MCF 10A (cell line): ENCODE data around the gene CFAP46. TPM values are rescaled to one million over a fixed set of nuclear protein-coding genes. Genes with fewer than 3 reads are reported as not detected.
"Not testable (repeated sequence)": the region's sequence is repeated elsewhere in the genome, so short reads cannot be mapped to it uniquely, and the experiment has no call there.

Experiments
- BruUV-seq: library from RNA; stranded (reverse); fragments of 400-500 nt; replicated peaks from 2 replicates; lab custom pipeline; 2021; lab: Mats Ljungman, UMichigan
- CTCF ChIA-PET: fragments of 300-600 bp; sonication (Branson Sonifier 250); formaldehyde crosslinking; extraction: SDS; loops from one replicate; lab custom pipeline; 2021; ENCODE audit warnings: antibody characterized with exemption, inconsistent platforms; lab: Yijun Ruan, JAX
- POLR2A ChIA-PET: fragments of 300-600, 350-650 bp; sonication (Branson Sonifier 250); formaldehyde crosslinking; extraction: SDS; loops from one replicate; lab custom pipeline; 2020; ENCODE audit warnings: antibody characterized with exemption, inconsistent platforms; lab: Yijun Ruan, JAX
- DNase-seq: peaks from one replicate; pipeline ENCODE4 v3.0.0-alpha.2; 2018; ENCODE audit not compliant: unreplicated experiment
- H3K27ac Mint-ChIP-seq: one replicate; pipeline ENCODE4 v1.8.0; 2022; ENCODE audit warnings: mild to moderate bottlenecking, low read depth, mixed read lengths; ENCODE audit not compliant: unreplicated experiment
- H3K27me3 Mint-ChIP-seq: one replicate; pipeline ENCODE4 v1.8.0; 2022; ENCODE audit warnings: mixed read lengths; ENCODE audit not compliant: insufficient read depth, unreplicated experiment
- H3K36me3 Mint-ChIP-seq: one replicate; pipeline ENCODE4 v1.8.0; 2022; ENCODE audit warnings: mild to moderate bottlenecking, moderate library complexity, mixed read lengths; ENCODE audit not compliant: insufficient read depth, unreplicated experiment
- H3K4me1 Mint-ChIP-seq: one replicate; pipeline ENCODE4 v1.8.0; 2022; ENCODE audit warnings: mixed read lengths; ENCODE audit not compliant: insufficient read depth, unreplicated experiment
- H3K4me3 Mint-ChIP-seq: one replicate; pipeline ENCODE4 v1.8.0; 2022; ENCODE audit warnings: mild to moderate bottlenecking, moderate library complexity, mixed read lengths; ENCODE audit not compliant: unreplicated experiment
- H3K9me3 Mint-ChIP-seq: one replicate; pipeline ENCODE4 v1.8.0; 2022; ENCODE audit warnings: mixed read lengths; ENCODE audit not compliant: unreplicated experiment
- intact Hi-C: fragments of 100-400 bp; cut with micrococcal nuclease; formaldehyde crosslinking; loops from 2 replicates; pipeline ENCODE4 v1.14.1; 2022
- total RNA-seq: library from RNA; stranded (reverse); gene quantifications from 2 replicates; pipeline ENCODE4 v1.2.3, GENCODE V29; 2022
- TF ChIP-seq, protein P1 (sequence below): fragments of 200-600 bp; IDR thresholded peaks from one replicate; pipeline ENCODE4 v1.8.0; 2022; ENCODE audit warnings: antibody characterized with exemption, mild to moderate bottlenecking; ENCODE audit not compliant: unreplicated experiment

The CFAP46 gene
- total RNA-seq, 1 experiment from 2014 or later, result 0.33 TPM

DNA sequence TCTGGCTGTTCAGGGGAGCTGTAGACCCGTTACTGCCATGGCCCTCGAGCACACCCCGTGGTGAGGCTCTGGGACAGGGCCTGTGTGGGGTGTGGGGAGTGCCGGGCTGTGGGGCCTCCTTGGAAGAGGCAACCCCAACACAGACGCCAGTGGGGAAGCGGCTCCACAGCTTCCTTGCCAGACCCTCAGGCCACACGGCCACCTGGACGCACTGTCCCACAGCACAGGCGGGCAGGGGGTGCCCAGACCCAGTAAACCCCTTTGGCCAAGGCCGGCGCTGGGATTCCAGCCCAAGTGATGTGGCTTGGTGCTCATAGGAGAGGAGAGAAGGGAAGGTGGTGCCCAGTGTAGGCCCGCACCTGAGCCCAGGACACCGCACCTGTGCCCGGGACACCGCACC is 143.5 kb downstream of the CFAP46 start:
- no peak overlapping the region for H3K27ac Mint-ChIP-seq
- ChIA-PET CTCF (interaction anchor here (0.7 kb wide), 1 partner anchor 145 kb away, joined by 3 read pairs; no protein-coding TSS in a partner anchor), POLR2A (no interaction called here)
- no peak overlapping the region for H3K4me3 Mint-ChIP-seq
- H3K27me3 Mint-ChIP-seq, result no peaks in the 10 kb centered on the region
- H3K9me3 Mint-ChIP-seq, result no peaks in the 10 kb centered on the region
- DNase-seq, result no peak
- intact Hi-C loops, result loop anchor here (10.0 kb wide), 1 partner anchor 134 kb away; no protein-coding TSS in a partner anchor
- H3K4me1 Mint-ChIP-seq, result no peaks in the 10 kb centered on the region
- H3K36me3 Mint-ChIP-seq, result no peaks in the 10 kb centered on the region
- BruUV-seq, result no TSS peak
- TF ChIP-seq, protein P1, sequence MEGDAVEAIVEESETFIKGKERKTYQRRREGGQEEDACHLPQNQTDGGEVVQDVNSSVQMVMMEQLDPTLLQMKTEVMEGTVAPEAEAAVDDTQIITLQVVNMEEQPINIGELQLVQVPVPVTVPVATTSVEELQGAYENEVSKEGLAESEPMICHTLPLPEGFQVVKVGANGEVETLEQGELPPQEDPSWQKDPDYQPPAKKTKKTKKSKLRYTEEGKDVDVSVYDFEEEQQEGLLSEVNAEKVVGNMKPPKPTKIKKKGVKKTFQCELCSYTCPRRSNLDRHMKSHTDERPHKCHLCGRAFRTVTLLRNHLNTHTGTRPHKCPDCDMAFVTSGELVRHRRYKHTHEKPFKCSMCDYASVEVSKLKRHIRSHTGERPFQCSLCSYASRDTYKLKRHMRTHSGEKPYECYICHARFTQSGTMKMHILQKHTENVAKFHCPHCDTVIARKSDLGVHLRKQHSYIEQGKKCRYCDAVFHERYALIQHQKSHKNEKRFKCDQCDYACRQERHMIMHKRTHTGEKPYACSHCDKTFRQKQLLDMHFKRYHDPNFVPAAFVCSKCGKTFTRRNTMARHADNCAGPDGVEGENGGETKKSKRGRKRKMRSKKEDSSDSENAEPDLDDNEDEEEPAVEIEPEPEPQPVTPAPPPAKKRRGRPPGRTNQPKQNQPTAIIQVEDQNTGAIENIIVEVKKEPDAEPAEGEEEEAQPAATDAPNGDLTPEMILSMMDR, result no peak

DNA sequence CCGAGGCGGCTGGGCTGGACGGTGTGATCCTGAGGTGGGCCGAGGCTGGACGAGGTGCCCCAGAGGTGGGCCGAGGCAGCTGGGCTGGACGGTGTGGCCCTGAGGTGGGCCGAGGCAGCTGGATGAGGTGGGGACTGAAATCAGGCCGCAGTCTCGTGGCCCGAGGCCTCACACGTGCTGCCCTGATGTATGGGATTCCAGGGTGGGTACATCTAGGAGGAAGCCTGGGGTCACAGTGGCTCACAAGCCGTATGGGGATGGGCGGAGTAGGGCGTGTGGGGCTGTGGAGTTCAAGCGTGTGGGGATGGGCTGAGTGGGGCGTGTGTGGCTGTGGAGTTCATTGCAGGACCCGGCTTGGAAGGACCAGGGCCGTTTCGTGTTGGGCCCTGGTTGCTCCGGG is 144.0 kb downstream of the CFAP46 start:
- CTCF ChIA-PET, result interaction anchor here (0.7 kb wide), 1 partner anchor 144 kb away, joined by 3 read pairs; no protein-coding TSS in a partner anchor
- H3K27ac Mint-ChIP-seq, result no peak overlapping the region
- no peak overlapping the region for H3K4me3 Mint-ChIP-seq
- BruUV-seq, result no TSS peak
- no peaks in the 10 kb centered on the region for H3K9me3 Mint-ChIP-seq
- POLR2A ChIA-PET, result no interaction called here
- no peaks in the 10 kb centered on the region for H3K4me1 Mint-ChIP-seq
- H3K36me3 Mint-ChIP-seq, result no peaks in the 10 kb centered on the region
- H3K27me3 Mint-ChIP-seq, result no peaks in the 10 kb centered on the region
- TF ChIP-seq, protein P1, result no peak
- no peak for DNase-seq
- intact Hi-C loops, result loop anchor here (10.0 kb wide), 1 partner anchor 134 kb away; no protein-coding TSS in a partner anchor

DNA sequence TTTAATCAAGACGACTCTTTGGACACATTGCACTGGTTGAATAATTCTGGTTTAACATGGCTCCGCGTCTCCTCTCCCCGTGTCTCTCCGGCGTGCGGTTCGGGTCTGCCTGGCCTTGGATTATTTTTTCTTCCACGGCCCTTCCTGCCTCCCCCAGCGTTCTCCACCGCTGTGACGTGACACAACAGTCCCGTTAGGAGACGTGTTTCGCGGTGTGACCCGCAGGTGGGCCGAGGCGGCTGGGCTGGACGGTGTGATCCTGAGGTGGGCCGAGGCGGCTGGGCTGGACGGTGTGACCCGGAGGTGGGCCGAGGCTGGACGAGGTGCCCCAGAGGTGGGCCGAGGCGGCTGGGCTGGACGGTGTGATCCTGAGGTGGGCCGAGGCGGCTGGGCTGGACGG is 144.4 kb downstream of the CFAP46 start:
- H3K27me3 Mint-ChIP-seq, H3K36me3 Mint-ChIP-seq, H3K9me3 Mint-ChIP-seq, H3K4me1 Mint-ChIP-seq, POLR2A ChIA-PET, H3K4me3 Mint-ChIP-seq, DNase-seq, CTCF ChIA-PET, H3K27ac Mint-ChIP-seq, BruUV-seq: not testable (repeated sequence)
- intact Hi-C loops, result loop anchor here (10.0 kb wide), 1 partner anchor 133 kb away; no protein-coding TSS in a partner anchor

DNA sequence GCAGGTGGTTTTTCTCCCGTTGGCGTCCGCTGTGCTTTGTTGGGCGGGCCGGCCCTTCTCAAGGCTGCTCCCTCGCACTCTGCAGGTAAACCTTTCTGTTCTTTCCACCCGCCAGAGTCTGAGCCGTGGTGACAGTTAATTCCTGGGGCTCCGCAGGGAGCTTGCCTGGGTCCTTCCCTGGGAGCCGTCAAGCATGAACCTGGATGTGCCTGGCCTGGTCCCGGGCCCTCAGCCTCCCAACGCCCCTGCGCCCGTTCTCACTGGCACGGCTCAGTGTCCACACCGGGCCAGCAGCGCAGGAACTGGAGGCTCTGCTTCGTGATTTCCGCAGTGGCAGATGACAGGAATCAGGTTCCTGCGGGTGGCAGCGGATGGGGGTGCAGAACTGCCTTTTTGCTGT is 145.5 kb downstream of the CFAP46 start:
- no peaks in the 10 kb centered on the region for H3K4me1 Mint-ChIP-seq

More for the DNA sequence above, 145.5 kb downstream of the CFAP46 start:
- ChIA-PET CTCF (interaction anchor here (0.6 kb wide), 1 partner anchor 23 kb away, joined by 3 read pairs; no protein-coding TSS in a partner anchor), POLR2A (no interaction called here)
- H3K4me3 Mint-ChIP-seq, result no peak overlapping the region
- H3K27ac Mint-ChIP-seq, result no peak overlapping the region
- intact Hi-C loops, result loop anchor here (10.0 kb wide), 1 partner anchor 132 kb away; no protein-coding TSS in a partner anchor
- no peaks in the 10 kb centered on the region for H3K9me3 Mint-ChIP-seq
- TF ChIP-seq, protein P1, result no peak
- H3K36me3 Mint-ChIP-seq, result no peaks in the 10 kb centered on the region
- H3K27me3 Mint-ChIP-seq, result no peaks in the 10 kb centered on the region
- BruUV-seq, result no TSS peak
- DNase-seq, result no peak
